AG09319 (cell line): ENCODE data around the gene CNTN2.

ENCODE experiments used
- DNase-seq: peaks from one replicate; pipeline ENCODE4 v3.0.0-alpha.2; 2010; ENCODE audit warnings: low read depth; ENCODE audit errors: extremely low read depth
- TF ChIP-seq, protein P1 (sequence below): IDR thresholded peaks from 2 replicates; pipeline ENCODE4 v1.5.1; 2011; ENCODE audit warnings: low read depth, mild to moderate bottlenecking, inconsistent platforms, low read length, moderate library complexity

CNTN2 gene

GRCh38 chr1:205102404-205102803, 59.4 kb downstream of the CNTN2 start:
- TF ChIP-seq, protein P1, sequence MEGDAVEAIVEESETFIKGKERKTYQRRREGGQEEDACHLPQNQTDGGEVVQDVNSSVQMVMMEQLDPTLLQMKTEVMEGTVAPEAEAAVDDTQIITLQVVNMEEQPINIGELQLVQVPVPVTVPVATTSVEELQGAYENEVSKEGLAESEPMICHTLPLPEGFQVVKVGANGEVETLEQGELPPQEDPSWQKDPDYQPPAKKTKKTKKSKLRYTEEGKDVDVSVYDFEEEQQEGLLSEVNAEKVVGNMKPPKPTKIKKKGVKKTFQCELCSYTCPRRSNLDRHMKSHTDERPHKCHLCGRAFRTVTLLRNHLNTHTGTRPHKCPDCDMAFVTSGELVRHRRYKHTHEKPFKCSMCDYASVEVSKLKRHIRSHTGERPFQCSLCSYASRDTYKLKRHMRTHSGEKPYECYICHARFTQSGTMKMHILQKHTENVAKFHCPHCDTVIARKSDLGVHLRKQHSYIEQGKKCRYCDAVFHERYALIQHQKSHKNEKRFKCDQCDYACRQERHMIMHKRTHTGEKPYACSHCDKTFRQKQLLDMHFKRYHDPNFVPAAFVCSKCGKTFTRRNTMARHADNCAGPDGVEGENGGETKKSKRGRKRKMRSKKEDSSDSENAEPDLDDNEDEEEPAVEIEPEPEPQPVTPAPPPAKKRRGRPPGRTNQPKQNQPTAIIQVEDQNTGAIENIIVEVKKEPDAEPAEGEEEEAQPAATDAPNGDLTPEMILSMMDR = no peak
- no peak for DNase-seq

DNA sequence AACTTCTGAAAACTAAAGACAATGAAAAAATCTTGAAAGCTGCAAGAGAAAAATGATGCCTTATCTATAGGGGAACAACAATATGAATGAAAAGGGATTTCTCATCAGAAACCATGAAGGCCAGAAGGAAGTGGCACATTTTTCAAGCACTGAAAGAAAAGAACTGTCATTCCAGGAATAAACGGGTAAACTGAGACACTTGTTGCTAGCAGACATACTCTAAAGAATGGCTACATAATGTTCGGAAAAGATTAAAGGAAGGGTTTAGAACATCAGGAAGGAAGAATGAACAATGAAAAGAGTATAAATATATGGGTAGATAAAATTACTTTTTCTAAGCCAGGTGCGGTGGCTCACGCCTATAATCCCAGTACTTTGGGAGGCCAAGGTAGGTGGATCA, 64.3 kb downstream of the CNTN2 start:
- DNase-seq = no peak
- TF ChIP-seq, protein P1 = no peak

- TF ChIP-seq, protein P1 = no peak
These were observed 65.5 kb downstream of the CNTN2 start for GRCh38 chr1:205108464-205108863.

DNA sequence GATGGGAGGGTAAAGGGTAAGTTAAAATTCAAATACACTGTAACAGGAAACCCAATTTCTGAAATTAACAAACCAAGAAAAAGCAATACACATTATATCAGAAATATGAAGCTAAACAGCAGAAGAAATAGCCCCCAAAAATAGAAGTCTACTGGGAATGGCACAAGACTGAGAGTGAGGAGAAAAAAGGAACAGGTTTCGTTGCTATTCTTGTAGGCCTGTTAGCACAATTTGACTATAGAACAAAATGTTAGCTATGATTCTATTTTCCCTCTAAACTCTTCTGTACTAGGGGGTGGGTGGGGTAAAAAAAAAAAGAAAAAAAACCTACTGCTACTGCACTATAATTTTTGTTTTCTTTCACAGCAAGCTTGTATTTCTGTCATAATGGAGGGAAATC, 66.3 kb downstream of the CNTN2 start:
- TF ChIP-seq, protein P1 = no peak
- DNase-seq = no peak

More at GRCh38 chr1:205108464-205108863, 65.5 kb downstream of the CNTN2 start:
- DNase-seq = no peak

DNA sequence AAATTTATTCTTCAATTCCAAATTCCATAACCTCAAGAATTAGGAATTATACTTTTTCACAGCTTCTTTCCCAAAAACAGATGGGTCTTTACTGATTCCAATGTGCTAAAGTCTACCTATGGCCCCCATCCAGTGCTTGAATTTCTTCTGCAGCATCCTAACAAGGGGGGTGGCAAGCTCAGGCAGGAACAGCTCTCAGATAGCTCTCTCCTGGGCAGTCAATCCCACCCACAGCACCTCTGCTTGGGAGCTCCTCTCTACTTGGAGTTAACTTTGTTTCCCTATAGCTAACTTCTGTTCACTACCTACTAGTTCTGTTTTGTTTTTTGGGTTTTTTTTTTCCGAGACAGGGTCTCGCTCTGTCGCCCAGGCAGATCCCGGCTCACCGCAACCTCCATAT, 66.7 kb downstream of the CNTN2 start:
- DNase-seq = no peak
- TF ChIP-seq, protein P1 = no peak

DNA sequence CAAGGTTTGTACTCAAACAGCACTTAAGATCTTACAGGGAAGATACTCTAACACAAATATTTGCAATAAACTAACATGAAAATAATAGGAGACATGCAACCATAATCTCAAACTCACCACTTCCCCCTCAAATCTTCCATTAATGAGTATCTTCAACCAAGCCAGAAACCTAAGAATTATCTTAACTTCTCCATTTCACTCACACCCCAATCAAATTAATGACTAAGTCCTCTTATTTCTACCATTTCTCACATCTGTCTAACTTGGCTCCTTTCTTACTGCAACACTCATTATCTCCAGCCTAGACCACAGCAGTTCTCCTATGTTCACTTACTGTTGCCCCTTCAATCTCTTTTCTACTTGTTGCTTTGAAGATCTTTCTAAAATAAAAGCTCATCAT, 68.3 kb downstream of the CNTN2 start:
- DNase-seq = no peak
- TF ChIP-seq, protein P1 = no peak

DNA sequence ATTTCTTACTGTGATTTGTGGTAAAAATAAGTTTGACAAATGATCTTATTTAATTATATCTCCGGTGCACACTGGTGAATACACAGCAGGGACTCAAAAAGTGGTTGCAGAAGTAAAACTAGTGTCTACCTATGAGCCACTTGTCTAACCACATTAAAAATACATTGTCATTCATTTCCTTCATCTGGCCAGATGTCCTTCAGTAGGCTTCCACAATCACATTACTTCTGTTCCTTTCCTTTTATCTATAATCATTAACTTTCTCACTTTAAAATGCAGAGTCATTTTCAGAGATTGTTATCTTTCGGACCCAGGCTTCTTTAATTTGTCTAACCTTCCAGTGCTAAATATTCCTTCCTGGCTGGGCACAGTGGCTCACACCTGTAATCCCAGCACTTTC, 75.7 kb downstream of the CNTN2 start:
- TF ChIP-seq, protein P1 = no peak
- no peak for DNase-seq
